Tibial nerve (tissue), 3 donors: ENCODE results near the gene FAM83F.

Source experiments
- POLR2A ChIP-seq, 2 donors: fragments of 450-650 bp; IDR thresholded peaks; one replicate each; pipeline ENCODE4 v1.6.1; 2017; ENCODE audit warnings: antibody characterized with exemption in 2 of 2, mild to moderate bottlenecking in 2 of 2, moderate library complexity in 2 of 2
- TF ChIP-seq, protein P1 (sequence below), 5 experiments: fragments of 200-600 bp in 3 of 5; fragments of 450-650 bp in 2 of 5; sonication (generic) in 3 of 5; IDR thresholded peaks; one replicate each; pipeline ENCODE4 v1.5.1; 2016 to 2019; ENCODE audit warnings: antibody characterized with exemption in 5 of 5, mild to moderate bottlenecking in 3 of 5, moderate library complexity in 2 of 5

DNA sequence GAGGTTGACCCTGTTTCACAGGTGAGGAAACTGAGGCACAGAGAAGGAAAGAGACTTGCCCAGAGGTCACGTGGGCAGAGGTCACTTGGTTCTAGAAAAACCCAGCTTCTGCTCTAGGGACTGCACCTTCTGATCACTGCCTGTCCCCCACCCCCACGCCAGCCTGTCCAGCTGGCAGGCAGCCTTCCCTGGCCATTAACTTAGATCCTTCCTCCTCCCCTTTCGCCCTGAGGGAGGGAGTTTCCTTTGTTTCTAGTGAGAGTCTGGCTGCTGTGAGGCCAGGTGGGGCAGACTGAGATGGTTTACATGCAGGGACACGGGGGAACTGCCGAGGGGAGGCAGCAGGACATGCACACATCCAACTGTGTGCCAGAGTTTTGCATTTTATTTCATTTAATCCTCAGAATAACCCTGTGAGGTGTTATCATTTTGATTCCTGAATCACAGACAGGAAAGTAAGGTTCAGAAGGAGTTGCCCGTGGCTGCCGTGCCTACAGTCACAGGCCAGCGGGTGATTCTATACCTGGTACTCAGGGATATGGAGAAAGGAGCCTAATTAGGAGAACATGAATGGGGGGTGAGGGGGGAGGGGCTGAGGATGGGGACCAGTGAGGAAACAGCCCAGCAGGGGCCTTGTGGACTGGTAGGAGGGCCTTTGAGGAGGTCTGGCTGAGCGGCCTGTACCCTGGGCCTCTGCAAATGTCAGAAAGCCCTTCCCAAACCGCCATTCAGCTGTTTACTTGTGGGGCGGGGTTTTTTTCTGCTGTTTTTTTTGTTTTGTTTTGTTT, 3.4 kb downstream of the FAM83F start:
- TF ChIP-seq, protein P1, sequence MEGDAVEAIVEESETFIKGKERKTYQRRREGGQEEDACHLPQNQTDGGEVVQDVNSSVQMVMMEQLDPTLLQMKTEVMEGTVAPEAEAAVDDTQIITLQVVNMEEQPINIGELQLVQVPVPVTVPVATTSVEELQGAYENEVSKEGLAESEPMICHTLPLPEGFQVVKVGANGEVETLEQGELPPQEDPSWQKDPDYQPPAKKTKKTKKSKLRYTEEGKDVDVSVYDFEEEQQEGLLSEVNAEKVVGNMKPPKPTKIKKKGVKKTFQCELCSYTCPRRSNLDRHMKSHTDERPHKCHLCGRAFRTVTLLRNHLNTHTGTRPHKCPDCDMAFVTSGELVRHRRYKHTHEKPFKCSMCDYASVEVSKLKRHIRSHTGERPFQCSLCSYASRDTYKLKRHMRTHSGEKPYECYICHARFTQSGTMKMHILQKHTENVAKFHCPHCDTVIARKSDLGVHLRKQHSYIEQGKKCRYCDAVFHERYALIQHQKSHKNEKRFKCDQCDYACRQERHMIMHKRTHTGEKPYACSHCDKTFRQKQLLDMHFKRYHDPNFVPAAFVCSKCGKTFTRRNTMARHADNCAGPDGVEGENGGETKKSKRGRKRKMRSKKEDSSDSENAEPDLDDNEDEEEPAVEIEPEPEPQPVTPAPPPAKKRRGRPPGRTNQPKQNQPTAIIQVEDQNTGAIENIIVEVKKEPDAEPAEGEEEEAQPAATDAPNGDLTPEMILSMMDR (IDR thresholded peaks at IDR 0.05): no peak
- TF ChIP-seq POLR2A (IDR thresholded peaks at IDR 0.05): no peak
